Dermis blood vessel endothelial cell (primary cell): ENCODE data around the gene NECAP2. TPM values are rescaled to one million over a fixed set of nuclear protein-coding genes. Genes with fewer than 3 reads are reported as not detected.
"Not testable (repeated sequence)": the region's sequence is repeated elsewhere in the genome, so short reads cannot be mapped to it uniquely, and the experiment has no call there.

ENCODE experiments used
- DNase-seq: peaks from one replicate; pipeline ENCODE4 v3.0.0; 2010
- total RNA-seq: library from RNA; depleted of rRNA; stranded (reverse); fragments of >200 nt; gene quantifications from 2 replicates; pipeline ENCODE4 v1.2.3, GENCODE V29; 2014

NECAP2 gene
- total RNA-seq, 1 donor from 2014 or later = 263 TPM

DNA sequence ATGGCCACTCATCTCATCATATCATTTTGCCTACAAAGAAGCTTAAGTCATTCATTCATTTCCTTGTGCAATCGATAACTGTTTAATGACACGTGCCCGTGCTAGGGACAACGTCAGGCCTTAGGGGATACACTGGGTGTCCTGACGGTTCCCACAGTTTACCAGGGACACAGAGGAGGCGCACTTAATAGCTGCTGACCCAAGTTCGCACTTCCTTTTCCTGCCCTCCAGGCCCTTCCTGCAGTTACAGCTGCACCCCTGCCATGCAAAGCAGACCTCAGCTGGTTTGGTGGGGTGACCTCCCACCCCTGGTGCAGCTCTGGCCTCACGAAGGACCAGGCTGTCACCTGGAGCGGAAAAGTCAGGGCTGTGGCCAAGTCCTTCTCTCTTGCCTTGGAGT is 7.5 kb upstream of the NECAP2 start:
- peak; percentile 18 for DNase-seq

DNA sequence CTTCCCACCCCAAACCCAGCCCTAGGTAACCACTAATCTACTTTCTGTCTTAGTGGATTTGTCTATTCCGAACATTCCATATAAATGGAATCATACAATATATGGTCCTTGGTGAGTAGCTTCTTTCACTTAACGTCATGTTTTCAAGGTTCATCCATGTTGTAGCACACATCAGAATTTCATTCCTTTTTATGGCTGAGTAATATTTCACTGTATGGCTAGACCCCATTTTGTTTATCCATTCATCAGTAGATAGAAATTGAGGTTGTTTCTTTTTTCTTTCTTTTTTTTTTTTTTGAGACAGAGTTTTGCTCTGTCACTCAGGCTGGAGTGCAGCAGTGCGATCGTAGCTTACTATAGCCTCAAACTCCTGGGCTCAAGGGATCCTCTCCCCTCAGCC is 6.5 kb upstream of the NECAP2 start:
- DNase-seq = no peak

GRCh38 chr1:16434501-16434900 is 6.0 kb upstream of the NECAP2 start:
- no peak for DNase-seq

DNA sequence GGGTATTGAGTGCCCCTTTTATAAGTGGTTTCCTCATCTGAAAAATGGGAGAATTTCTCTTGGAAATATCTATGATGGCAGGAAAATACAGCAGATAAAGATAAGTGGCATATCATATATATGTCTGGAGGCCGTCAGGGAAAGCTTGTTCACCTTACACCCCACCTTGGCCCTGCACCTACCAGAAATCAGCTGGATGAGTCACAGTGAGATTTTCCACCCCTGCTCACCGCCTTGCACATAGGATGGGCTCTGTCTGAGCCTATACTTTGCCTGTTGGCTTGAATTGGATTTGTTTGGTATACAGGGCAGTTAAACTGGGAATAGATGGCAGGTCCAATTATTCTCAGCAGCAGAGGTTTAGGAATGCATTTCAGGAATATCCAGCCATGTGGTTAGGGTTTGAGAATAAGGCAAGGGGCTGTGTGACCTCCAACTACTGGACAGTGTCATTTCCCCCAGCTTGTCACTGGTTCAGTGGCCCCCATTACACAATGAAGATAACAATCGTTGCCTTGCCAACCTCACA is 3.5 kb upstream of the NECAP2 start, which contains the start of gene SPATA21:
TSS of gene SPATA21 (minus strand) at position 479 of the 529 bp plus-strand sequence. CDS start 6,053 bp downstream, outside the sequence.
- DNase-seq = no peak

DNA sequence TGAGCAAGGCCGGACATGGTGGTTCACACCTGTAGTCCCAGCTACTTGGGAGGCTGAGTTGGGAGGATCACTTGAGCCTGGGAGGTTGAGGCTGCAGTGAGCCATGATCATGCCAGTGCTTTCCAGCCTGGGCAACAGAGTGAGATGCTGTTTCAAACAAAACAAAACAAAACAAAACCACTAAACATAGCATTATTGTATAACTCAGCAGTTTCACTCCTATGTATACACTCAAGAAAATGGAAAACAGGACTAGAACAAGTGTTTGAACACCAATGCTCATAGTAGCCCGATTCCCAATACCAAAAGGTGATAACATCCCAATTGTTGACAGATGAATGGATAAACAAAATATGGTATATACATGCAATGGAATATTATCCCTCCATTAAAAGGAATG is 2.0 kb upstream of the NECAP2 start:
- DNase-seq = no peak

DNA sequence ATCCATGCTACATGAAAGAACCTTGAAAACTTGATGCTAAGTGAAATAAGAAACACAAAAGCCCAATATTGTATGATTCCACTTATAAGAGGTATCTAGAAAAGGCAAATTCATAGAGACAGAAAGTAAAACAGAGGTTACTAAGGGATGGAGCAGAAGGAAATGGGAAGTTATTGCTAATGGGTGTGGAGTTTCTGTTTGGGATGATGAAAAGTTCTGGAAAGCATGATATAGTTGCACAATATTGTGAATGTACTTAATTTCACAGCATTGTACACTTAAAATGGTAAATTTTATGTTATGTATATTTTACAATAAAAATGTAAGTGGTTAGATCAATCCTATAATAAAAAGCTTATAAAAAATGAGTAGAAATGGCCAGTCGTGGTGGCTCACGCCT is 1.6 kb upstream of the NECAP2 start:
- DNase-seq = no peak

GRCh38 chr1:16440131-16440469 is 424 bp upstream of the NECAP2 start:
- no peak for DNase-seq

DNA sequence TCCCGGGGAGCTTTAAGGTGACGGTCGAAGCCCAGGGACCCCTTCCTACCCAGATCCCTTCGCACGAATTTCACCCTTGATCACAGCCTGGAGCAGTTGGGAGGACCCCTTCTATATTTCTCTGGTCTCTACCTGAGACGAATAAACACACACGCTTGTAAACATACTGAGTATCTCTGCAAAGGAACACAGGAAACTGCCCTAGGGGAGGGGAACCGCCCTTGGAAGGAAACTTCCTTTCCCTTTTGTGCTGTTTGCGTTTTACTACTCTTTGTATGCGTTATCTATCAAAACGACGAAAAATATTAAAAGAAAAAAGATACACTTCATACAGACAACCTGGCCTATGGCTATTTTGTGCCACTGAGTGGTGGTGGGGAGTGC is 750 bp downstream of the NECAP2 start:
- DNase-seq = peak; percentile 38

GRCh38 chr1:16442265-16442664 is 1.7 kb downstream of the NECAP2 start:
- DNase-seq = no peak

DNA sequence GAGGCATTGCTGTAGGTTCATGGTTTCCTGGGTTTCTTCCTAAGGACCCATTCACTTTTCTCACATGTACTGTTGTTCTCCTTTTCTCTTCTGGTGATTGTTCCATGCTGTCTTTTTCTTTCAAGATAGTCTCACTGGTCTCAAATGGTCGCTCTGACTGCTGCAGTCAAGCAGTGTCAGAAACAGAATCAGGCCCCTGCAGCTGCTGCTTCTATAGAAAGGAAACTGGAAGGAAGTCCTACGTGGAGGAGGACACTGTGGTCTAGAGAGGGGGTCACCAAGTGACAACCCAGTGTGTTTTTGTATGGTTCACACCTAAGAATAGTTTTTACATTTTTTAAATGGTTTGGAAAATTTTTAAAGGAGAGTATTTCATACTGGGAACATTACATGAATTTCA is 2.4 kb downstream of the NECAP2 start:
- DNase-seq = no peak

DNA sequence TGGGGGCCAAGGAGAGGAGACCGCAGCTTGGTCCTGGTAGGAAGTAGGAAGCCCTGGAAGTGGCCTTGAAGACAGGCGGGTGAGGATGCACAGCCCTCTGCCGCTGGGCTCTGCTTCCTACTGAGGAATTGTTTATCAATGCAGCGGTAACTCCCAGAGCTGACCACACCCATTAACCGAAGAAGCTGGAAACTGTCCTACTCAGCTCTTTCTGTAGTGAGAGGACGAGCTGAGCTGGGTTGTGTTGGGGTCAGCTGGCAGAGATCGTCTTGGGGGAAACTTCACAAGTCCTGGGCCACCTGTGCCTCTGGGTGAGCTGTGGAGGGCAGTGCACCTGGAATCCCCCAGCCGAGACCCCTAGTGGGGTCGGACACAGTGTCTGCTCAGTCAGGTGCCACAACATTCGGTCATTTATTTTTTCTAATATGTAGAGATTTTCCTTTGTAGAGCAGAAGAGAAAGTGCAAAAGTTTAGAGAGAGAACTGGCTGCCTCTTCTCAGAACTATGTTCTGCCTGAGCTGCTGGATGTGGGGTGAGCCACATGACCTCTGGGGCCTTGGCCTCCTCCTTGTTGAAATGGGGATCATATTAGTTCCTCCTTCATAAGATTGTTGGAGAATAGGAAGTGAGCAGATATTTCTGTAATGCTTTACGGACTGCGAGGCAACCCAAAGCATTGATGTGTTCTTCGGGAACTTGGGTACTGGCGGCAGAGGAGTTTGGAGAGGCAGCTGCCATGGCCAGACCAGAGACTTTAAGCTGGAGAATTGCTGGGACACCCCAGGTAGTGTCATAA is 3.6 kb downstream of the NECAP2 start:
- no peak for DNase-seq

DNA sequence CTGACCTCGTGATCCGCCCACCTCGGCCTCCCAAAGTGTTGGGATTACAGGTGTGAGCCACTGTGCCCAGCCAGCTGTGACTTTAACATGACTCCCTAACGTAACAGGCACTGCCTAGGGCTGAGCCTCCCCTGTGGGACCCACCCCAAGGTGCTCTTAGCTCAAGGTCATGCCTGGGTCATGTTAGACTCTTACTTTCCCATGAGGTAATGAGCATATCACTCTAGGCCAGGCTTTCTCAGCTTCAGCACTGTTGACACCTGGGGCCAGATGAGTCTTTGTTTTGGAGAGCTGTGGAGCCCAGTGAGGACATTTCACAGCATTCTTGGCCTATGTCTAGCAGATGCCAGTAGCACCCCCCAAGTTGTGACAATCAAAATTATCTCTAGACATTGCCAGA is 4.5 kb downstream of the NECAP2 start:
- DNase-seq = no peak

DNA sequence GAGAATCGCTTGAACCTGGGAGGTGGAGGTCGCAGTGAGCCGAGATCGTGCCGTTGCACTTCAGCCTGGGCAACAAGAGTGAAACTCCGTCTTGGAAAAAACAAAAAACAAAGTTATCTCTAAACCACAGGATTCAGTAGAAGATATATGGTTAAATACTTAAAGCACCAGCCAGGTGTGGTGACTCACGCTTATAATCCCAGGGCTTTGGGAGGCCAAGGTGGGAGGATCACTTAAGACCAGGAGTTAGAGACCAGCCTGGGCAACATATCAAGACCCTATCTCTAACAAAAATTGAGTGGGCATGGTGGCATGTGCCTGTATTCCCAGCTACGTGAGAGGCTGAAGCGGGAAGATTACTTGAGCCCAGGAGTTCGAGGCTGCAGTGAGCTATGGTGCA is 5.6 kb downstream of the NECAP2 start:
- DNase-seq = no peak

DNA sequence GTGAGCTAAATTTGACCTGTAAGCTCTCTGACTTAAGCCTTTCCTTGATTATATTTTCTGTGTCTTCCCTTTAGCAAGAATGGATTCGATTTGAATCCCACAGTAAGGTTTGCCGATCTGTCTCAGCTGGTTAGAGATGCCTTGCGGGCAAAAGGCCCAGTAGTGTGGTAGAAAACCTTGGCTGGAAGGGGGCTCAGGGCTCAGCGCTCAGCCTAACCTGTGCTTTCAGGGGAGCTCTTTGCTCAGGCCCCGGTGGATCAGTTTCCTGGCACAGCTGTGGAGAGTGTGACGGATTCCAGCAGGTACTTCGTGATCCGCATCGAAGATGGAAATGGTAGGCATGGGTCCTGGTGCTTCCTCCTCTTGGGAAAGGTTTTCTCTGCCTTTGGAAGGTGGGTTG is 7.1 kb downstream of the NECAP2 start:
- DNase-seq = no peak

DNA sequence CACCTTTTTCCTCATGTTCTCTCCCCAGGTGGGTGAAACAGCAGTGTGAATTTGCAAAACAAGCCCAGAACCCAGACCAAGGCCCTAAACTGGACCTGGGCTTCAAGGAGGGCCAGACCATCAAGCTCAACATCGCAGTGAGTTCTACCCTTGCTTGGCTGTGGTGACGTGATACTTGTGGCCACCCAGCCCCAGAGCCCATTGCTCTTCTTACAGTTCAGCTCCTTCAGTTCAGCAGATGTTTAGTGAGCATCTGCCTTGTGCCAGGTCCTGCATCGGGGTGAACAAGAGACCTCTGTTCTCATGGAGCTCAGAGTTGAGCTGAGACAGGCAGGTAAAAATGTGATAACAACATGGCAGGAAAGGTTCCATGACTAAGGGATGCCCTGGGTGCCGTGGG is 8.5 kb downstream of the NECAP2 start:
- no peak for DNase-seq

GRCh38 chr1:16449666-16450065 is 9.1 kb downstream of the NECAP2 start:
- DNase-seq = no peak

DNA sequence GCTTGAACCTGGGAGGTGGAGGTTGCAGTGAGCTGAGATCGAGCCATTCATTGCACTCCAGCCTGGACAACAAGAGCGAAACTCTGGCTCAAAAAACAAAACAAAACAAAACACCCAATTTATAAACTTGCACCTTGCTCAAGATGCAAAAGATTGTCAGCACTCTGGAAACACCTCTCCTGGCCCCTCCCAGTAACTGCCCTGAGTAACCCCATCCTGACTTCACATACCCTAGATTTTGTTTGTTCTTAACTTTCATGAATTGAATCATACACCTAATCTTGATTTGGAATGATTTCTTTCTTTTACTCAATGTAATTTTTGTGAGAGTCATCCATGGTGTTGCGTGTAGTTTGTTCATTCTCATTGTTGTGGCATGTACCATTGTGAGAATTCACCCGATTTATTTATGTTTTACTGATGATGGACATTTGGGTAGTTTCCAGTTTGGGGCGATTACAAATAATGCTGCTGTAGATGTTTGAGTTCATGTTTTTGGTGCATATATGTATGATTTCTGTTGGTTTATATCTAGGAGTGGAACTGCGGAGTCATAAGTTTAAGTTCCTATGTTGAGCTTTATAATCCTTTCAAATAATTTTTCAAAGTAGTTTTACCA is 10.4 kb downstream of the NECAP2 start:
- DNase-seq = no peak

DNA sequence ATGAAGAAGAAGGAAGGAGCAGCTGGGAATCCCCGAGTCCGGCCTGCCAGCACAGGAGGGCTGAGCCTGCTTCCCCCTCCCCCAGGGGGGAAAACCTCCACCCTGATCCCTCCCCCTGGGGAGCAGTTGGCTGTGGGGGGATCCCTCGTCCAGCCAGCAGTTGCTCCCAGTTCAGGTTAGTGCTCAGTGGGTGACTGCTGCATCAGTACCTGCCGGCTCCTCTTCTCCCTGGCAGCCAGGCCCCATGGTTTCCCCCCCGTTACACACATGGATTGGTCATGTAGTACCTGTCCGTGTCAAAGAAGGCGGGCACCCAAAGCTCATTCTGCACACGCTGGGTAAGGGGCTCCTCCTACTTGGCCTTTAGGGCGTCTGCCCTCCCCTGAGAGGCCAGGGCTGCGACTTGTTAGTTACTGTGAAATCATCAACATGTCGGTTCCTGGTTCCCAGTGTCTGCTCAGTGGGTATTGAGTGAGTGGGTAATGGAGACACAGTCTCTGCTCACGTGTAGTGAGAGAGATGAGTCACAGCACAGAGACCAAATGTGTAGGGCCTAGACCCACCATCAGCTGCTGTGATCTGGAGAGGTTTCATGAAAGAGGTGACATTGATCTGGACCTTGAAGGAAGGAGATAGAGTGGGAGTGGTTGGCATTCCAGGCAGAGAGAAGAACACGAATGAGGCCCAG is 11.5 kb downstream of the NECAP2 start:
- DNase-seq = no peak

GRCh38 chr1:16454909-16455308 is 14.4 kb downstream of the NECAP2 start:
- DNase-seq = not testable (repeated sequence)

- not testable (repeated sequence) for DNase-seq
Observed at GRCh38 chr1:16456151-16456550, 15.6 kb downstream of the NECAP2 start.

- no peak for DNase-seq
Observed at GRCh38 chr1:16458831-16459230, 18.3 kb downstream of the NECAP2 start.

DNA sequence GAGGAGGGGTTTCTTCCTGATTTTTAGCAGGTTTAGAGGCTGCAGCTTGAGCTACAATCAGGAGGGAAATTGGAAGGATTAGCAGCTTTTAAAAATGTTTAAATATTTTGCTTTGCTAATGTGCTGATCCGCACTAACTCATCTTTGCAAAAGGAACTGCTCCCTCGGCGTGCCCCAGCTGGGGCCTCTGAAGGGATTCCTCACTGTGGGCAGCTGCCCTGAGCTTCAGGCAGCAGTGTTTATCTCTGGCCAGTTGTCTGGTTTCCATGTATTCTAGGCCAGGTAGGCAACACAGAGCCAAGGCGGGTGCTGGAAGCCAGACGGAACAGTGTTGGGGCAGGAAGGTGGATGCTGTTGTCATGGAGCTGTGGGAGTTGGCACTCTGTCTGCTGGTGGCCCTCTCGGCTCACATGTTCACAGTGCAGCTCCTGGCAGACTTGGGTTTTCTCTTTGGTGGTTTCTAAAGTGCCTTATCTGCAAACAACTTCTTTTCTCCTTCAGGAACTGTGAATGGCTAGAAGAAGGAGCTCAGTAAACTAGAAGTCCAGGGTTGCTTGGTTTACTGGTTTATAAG is 18.9 kb downstream of the NECAP2 start:
- no peak for DNase-seq

DNA sequence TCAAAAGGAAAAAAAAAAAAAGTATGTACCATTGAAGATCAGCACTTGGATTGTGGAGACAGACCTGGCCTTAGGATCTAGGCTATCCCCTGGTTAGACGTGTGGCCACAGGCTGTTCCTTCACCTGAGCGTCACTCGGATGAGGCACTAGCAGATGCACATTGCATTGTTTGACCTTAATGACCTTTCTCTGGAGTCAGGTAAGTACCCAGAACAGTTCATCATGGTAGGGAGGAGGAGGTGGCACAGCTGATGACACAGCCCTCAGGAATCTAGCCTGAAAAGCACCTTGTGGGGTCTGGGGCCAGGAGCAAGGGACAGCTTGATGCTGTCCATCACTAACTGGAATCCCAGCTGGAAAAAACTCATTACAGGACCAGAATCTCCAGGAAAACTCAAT is 21.2 kb downstream of the NECAP2 start:
- no peak for DNase-seq
